Spleen (tissue), 7 donors: ENCODE results near the gene RANBP3.

ENCODE experiments used
- CTCF ChIP-seq, 11 experiments: fragments of 200-600 bp in 7 of 11; fragments of 450-650 bp in 4 of 11; sonication (generic) in 4 of 11; IDR thresholded peaks in 8 of 11; conservative IDR thresholded peaks in 3 of 11; 1 replicate in 7 of 11; 2 replicates in 4 of 11; pipeline versions ENCODE4 v1.4.0 to v1.8.0; 2016 to 2021; ENCODE audit warnings: antibody characterized with exemption in 11 of 11, inconsistent platforms in 4 of 11, mild to moderate bottlenecking in 1 of 11
- POLR2AphosphoS5 ChIP-seq, 3 donors: sonication (generic); formaldehyde crosslinking; IDR thresholded peaks; one replicate each; pipeline ENCODE4 v1.5.1; 2017; ENCODE audit warnings: antibody characterized with exemption in 3 of 3
- donor health status: DM: no; HTN: no; CAD: no; lungs with moderate emphysema.
- donor health status: DM: no; HTN: no; CAD: no.
- donor health status: DM: no; HTN: no; CAD: no.

GRCh38 chr19:5959260-5960004 lies 18.5 kb downstream of the RANBP3 start:
- TF ChIP-seq CTCF (IDR thresholded peaks at IDR 0.05 in 8 of 11, conservative IDR thresholded peaks at IDR 0.05 in 3 of 11) (no peak), POLR2AphosphoS5 (IDR thresholded peaks at IDR 0.05) (peak in 2 of 3 donors; percentile 21 to 53)
